Ovary (tissue), 9 donors: ENCODE data around the gene LYRM1. TPM values are rescaled to one million over a fixed set of nuclear protein-coding genes. Genes with fewer than 3 reads are reported as not detected.

ENCODE experiments used
- DNase-seq, 5 donors: peaks; one replicate each; pipeline ENCODE4 v3.0.0-alpha.2; 2019 to 2020
- H3K27ac ChIP-seq, 2 donors: fragments of 200-600 bp; one replicate each; pipeline versions ENCODE4 v1.5.1 to v1.8.0; 2019 to 2022
- H3K27me3 ChIP-seq: fragments of 200-600 bp; one replicate; pipeline ENCODE4 v1.8.0; 2022
- H3K36me3 ChIP-seq: fragments of 200-600 bp; sonication (generic); one replicate; pipeline ENCODE4 v1.5.1; 2019
- H3K4me1 ChIP-seq: one replicate; pipeline ENCODE4 v1.8.1; 2013; ENCODE audit warnings: mild to moderate bottlenecking, moderate library complexity; ENCODE audit not compliant: insufficient read depth
- H3K4me3 ChIP-seq: fragments of 200-600 bp; sonication (generic); one replicate; pipeline ENCODE4 v1.5.1; 2017
- H3K9me3 ChIP-seq, 2 donors: fragments of 200-600 bp in 1 of 2; sonication (generic) in 1 of 2; one replicate each; pipeline versions ENCODE4 v1.5.1 to v1.8.1; 2013 to 2019; ENCODE audit warnings: mild to moderate bottlenecking in 1 of 2, moderate library complexity in 1 of 2
- EP300 ChIP-seq: sonication (generic); formaldehyde crosslinking; IDR thresholded peaks from one replicate; pipeline ENCODE4 v1.6.1; 2017; ENCODE audit warnings: antibody characterized with exemption
- POLR2A ChIP-seq: fragments of 450-650 bp; IDR thresholded peaks from one replicate; pipeline ENCODE4 v1.6.1; 2017; ENCODE audit warnings: antibody characterized with exemption, mild to moderate bottlenecking, moderate library complexity
- WGBS, 3 donors: extraction: QIAGEN DNeasy Blood & Tissue Kit in 1 of 3; methylation state at CpG; one replicate each; pipeline versions ENCODE4 v1.1.5 to v1.1.7; 2013 to 2017; 5-methylcytosine and 5-hydroxymethylcytosine counted together
- intact Hi-C, 4 donors: fragments of 100-400 bp; cut with DNase I; formaldehyde crosslinking; loops; one replicate each; pipeline versions ENCODE4 v1.11.0 to v1.15.1; 2022 to 2023
- polyA plus RNA-seq, 2 donors: library from polyadenylated mRNA; stranded (reverse); fragments of 200-250 nt in 1 of 2; fragments of 350-450 nt in 1 of 2; fragmentation: Illumina TruSeq in 1 of 2; extraction: RNeasy Lipid Tissue Mini Kit (QIAGEN cat#74804) in 1 of 2; gene quantifications; one replicate each; pipeline ENCODE4 v1.2.3, GENCODE V29; 2013 to 2014
- total RNA-seq, 7 donors: library from RNA; depleted of rRNA in 2 of 7; stranded (reverse); fragments of >200 nt in 2 of 7; fragmentation: NEBNext Ultra II Directional in 3 of 7; extraction: Animal tissue kit (Norgen Biotek cat#: 25700) in 3 of 7; gene quantifications; one replicate each; pipeline versions ENCODE4 v1.1.0 to v1.2.4, GENCODE V29; 2016 to 2023
- TF ChIP-seq, protein P1 (sequence below), 3 donors: fragments of 450-650 bp in 2 of 3; fragments of 200-600 bp in 1 of 3; IDR thresholded peaks; one replicate each; pipeline versions ENCODE4 v1.5.1 to v1.8.0; 2016 to 2022; ENCODE audit warnings: antibody characterized with exemption in 3 of 3, mild to moderate bottlenecking in 1 of 3
- donor health status: DM: no; HTN: no; CAD: no; lungs with moderate emphysema.
- donor health status: DM: no; HTN: no; CAD: no.
- donor health status: Bipolar disorder and iron deficiency.
- donor health status: DM: yes; HTN: yes; CAD: no.
- donor health status: DM: no; HTN: no; CAD: no.
- donor health status: DM: yes; HTN: yes; CAD: no.

LYRM1 gene
- total and polyA plus RNA-seq, 9 donors = 31.6 to 64.5 (median 43.9) TPM

DNA sequence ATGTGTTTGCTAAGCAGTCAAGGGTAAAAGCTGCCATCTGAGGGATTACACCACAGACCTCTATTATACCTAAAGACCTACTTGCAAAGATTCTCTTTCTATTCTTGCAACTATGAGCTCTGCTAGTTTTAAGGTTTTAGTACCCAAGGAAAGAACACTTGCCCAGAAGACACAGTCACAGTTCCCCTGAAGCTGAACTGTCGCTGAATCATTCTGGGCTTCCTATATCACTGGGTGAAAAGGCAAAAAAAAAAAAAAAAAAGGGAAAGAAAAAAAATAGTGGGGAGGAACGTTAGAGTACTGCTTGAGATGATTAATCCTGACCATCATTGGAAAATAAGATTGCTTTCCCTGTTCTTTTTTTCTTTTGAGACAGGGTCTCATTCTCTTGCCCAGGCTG, 37.9 kb downstream of the LYRM1 start:
- no peaks in the 10 kb centered on the region for H3K4me1 ChIP-seq
- no peak overlapping the region for H3K4me3 ChIP-seq
- H3K27me3 ChIP-seq = no peaks in the 10 kb centered on the region
- no peaks in the 10 kb centered on the region for H3K36me3 ChIP-seq
- intact Hi-C loops = no loop called here
- TF ChIP-seq, protein P1, sequence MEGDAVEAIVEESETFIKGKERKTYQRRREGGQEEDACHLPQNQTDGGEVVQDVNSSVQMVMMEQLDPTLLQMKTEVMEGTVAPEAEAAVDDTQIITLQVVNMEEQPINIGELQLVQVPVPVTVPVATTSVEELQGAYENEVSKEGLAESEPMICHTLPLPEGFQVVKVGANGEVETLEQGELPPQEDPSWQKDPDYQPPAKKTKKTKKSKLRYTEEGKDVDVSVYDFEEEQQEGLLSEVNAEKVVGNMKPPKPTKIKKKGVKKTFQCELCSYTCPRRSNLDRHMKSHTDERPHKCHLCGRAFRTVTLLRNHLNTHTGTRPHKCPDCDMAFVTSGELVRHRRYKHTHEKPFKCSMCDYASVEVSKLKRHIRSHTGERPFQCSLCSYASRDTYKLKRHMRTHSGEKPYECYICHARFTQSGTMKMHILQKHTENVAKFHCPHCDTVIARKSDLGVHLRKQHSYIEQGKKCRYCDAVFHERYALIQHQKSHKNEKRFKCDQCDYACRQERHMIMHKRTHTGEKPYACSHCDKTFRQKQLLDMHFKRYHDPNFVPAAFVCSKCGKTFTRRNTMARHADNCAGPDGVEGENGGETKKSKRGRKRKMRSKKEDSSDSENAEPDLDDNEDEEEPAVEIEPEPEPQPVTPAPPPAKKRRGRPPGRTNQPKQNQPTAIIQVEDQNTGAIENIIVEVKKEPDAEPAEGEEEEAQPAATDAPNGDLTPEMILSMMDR (IDR thresholded peaks at IDR 0.05) = no peak
- TF ChIP-seq POLR2A = no peak
- no peak for TF ChIP-seq EP300
- DNase-seq = no peak
- H3K27ac ChIP-seq = no peak overlapping the region
- H3K9me3 ChIP-seq = no peaks in the 10 kb centered on the region
- 32 to 39% (median 33%) methylated on average over 2 of the region's 2 CpGs for WGBS, 3 donors

DNA sequence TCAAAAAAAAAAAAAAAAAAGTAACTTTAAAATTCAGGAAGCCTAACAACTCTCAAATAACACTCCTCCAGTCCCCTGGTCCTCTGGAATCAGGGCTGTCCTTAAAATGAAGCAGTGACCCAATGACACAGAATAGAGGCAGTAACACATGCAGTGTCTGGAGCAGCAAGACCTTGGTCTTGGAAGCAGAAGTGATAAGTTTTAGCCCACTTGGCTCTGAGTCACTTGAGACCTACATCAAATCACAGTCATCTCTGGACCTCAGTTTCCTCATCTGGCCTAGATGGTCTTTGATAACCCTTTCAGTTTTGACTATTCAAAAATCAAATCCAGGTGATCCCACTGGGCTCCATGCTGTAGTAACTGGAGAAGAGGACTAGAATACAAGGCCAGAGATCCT, 39.0 kb downstream of the LYRM1 start:
- H3K27ac ChIP-seq = no peak overlapping the region
- no peaks in the 10 kb centered on the region for H3K9me3 ChIP-seq
- H3K4me3 ChIP-seq = no peak overlapping the region
- H3K4me1 ChIP-seq = no peaks in the 10 kb centered on the region
- intact Hi-C loops = no loop called here
- no peaks in the 10 kb centered on the region for H3K27me3 ChIP-seq
- no peak for TF ChIP-seq POLR2A
- TF ChIP-seq, protein P1 (IDR thresholded peaks at IDR 0.05) = no peak
- no peak for TF ChIP-seq EP300
- DNase-seq = no peak
- H3K36me3 ChIP-seq = no peaks in the 10 kb centered on the region

DNA sequence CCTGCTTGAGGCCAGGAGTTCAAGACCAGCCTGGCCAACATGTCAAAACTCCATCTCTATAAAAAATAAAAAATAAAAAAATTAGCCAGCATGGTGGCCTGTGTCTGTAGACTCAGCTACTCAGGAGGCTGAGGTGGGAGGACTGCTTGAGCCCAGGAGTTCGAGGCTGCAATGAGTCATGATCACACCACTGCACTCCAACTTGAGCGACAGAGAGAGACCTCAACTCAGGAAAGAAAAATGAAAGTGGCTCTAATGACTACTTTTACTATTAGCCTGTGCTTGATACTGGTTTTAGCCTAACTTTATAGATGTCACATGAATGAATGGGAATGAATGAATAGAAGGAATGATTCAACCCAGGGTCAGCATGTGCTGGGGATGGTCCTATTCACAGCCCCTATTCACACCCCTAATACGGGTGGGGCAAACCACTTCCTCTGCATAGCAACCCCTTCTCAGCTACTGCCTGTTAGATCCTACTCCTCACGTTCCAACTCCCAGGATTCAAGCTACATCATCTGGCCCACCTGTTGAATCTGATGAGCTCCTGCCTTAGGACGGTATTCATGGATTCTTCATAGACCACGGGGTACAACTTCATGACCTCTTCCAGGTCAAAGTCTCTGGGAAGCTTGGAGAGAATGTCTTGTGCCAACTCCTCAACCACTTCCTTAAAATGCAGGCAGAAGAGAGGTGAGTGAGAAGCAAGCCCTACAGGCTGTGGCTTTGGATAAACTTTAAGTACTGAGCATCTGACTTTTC, 40.5 kb downstream of the LYRM1 start:
- Histone ChIP-seq H3K4me1 (no peaks in the 10 kb centered on the region), H3K9me3 (no peaks in the 10 kb centered on the region), H3K4me3 (no peak overlapping the region), H3K27ac (no peak overlapping the region), H3K27me3 (no peaks in the 10 kb centered on the region), H3K36me3 (no peaks in the 10 kb centered on the region)
- intact Hi-C loops = no loop called here
- no peak for DNase-seq
- TF ChIP-seq, protein P1 (IDR thresholded peaks at IDR 0.05) = no peak
- TF ChIP-seq EP300 = no peak
- TF ChIP-seq POLR2A = no peak
- 73 to 83% (median 76%) methylated on average over 6 of the region's 6 CpGs for WGBS, 3 donors

DNA sequence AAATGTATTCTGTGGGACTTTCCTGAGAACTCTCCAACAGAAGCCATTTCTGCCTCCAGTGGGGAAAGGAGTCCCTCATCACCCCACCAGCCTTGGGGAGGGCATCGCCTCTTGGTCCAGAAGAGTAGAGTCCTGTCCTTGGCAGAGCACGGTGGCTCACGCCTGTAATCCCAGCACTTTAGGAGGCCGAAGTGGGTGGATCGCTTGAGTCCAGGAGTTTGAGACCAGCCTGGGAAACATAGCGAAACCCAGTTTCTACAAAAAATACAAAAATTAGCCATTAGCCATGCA, 41.0 kb downstream of the LYRM1 start:
- 91 to 99% (median 97%) methylated on average over 6 of the region's 6 CpGs for WGBS, 3 donors
- intact Hi-C loops = no loop called here
- Histone ChIP-seq H3K27me3 (no peaks in the 10 kb centered on the region), H3K27ac (no peak overlapping the region), H3K36me3 (no peaks in the 10 kb centered on the region), H3K4me1 (no peaks in the 10 kb centered on the region), H3K9me3 (no peaks in the 10 kb centered on the region), H3K4me3 (no peak overlapping the region)
- no peak for DNase-seq
- TF ChIP-seq, protein P1 (IDR thresholded peaks at IDR 0.05) = no peak
- no peak for TF ChIP-seq EP300
- no peak for TF ChIP-seq POLR2A
